GDM1 (cell line): ENCODE data around the gene SRRD.
"Not testable (repeated sequence)": the region's sequence is repeated elsewhere in the genome, so short reads cannot be mapped to it uniquely, and the experiment has no call there.

ENCODE experiments used
- DNase-seq: peaks from one replicate; lab custom pipeline; 2025; lab: John Stamatoyannopoulos, UW

Gene SRRD, protein sequence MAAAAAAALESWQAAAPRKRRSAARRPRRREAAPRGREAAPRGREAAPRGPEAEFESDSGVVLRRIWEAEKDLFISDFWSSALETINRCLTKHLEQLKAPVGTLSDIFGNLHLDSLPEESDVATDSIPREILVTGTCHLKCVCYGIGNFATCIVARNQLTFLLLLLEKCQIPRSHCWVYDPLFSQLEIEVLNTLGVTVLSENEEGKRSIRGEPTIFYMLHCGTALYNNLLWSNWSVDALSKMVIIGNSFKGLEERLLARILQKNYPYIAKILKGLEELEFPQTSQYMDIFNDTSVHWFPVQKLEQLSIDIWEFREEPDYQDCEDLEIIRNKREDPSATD

DNA sequence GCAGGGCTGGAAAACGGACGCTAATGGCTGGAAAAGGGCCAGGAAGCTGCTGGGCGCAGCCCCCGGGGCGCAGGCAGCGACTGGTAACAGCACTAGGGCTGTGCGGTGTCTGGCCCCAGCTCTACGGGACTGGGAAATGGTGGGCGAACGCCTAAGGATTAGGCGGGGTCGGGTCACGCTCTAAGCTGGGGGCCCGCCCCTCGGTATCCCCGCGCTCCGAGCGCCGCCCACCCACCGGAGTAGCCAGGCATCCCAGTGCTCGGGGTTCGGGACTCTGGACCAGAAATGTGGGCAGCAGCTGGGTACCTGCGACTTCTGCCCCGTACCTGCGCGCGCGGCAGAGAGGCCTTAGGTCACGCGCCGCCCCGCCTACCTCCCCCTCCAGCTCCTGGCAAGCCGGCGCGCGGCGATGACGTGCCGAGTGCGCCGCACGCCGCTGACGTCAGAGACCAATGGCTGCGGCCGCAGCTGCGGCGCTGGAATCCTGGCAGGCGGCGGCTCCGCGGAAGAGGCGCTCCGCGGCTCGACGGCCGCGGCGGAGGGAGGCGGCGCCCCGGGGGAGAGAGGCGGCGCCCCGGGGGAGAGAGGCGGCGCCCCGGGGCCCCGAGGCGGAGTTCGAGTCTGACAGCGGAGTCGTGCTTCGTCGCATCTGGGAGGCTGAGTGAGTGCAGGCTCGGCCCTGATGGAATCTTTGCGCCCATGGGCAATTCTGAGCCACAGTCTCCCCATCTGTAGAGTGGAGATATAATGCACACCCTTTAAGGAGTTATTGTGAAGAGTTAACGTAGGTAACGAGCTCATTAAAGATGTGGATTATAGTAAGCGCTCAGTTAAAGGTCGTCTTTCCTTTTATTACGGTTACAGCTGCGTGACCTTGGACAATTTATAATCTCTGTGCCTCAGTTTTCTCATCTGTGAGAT is at the start of gene SRRD, which contains the start of gene HPS4:
TSS of gene SRRD (plus strand) at position 439 of the 921 bp plus-strand sequence. CDS start at position 453, 14 bp downstream.
TSS of gene HPS4 (minus strand) at position 345 of the 921 bp plus-strand sequence. CDS start 2,021 bp downstream, outside the sequence.
- DNase-seq, result peak; percentile 87

DNA sequence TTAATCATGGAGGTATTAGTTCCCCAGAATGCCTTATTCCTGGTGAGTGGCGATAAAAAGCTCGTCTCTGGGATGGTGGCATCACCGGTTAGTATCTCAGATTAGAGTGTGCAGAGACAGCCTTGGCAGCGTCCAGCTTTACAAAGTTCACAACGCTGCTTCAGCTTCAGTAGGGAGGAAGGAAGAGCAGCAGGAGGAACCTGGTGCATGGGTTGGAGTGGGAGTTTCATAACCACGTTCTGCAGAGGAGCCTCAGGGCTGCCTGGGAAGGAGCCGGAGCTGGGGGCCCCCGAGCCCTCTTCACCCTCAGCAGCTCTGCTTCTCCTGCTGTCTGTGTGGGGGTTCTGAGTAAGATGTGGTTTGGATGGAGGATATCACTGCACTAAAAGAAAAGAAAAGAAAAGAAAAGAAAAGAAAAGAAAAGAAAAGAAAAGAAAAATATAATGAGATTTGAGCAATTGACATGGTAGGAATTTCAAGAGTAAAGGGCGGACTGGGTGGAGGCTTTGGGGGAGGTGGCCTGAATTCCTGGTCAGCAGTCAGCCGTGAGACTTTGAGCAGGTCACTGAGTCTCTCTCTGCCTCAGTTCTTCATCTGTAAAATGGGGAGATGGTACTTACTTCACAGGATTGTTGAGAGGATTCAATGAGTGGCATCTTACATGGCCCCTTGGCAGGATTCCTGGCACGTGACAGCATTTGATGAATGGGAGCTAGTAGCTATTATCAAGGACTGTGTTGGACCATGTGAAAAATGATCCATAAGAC is 48.2 kb upstream of the SRRD start:
- no peak for DNase-seq

DNA sequence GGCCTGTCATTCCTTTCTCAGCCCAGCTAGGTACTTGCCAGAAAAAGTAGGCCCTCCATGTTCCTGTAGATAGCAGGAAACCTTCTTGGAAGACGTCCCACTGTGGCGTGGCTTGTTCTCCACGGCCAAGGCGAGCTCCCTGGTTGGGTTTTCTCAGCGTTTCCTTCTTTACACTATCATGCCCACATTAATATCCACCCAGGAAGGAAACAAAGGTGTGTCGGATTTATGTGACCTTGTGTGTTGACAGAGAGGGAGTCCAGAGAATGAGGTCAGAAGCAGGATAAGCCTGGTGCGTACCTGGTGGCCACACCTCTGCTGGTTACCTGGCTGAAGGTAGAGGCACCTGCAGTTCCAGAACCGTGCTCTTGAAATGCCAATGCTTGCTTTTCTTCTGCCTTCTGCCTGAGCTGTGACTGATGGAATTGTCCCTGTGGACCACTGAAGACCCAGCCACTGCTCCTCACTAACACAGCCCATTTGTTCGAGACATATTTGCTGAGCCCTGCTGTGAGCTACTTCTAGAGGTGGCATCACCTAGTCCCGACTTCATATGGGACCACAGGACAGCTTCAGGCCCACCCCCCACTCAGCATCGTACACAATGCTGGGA is 46.7 kb upstream of the SRRD start:
- DNase-seq, result no peak

DNA sequence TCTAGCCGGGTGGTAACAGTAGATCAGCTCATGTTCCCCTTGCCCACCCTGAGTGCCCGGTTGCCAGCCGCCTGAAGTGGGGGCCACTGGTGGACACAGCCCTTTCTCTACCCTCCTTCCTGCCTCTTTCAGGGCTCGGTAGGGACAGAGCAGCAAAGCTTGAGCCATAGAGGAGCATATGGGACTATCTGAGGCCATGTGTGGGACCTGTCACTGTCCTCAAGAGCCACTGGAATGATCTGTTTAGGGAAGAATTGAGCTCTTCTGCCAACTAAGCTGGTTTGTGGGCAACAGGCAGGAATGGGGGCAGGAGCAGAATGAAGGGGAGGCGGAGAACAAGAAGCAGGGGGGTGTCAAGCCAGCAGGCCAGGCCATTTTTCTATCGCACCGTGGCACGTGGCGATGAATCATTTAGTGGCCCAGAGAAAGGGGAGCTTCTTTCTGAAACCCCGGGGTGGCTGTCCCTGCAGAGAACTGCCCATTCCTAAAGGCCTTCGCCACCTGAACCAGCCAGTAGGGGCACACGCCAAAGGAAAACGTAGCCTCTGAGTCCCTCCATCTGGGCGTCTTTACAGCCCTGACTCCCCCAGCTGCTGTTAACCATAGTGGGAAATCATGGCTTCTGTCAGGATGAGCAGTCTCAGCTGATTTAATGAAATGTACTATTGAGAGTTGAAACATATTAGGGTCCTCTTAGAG is 45.8 kb upstream of the SRRD start:
- DNase-seq, result no peak

DNA sequence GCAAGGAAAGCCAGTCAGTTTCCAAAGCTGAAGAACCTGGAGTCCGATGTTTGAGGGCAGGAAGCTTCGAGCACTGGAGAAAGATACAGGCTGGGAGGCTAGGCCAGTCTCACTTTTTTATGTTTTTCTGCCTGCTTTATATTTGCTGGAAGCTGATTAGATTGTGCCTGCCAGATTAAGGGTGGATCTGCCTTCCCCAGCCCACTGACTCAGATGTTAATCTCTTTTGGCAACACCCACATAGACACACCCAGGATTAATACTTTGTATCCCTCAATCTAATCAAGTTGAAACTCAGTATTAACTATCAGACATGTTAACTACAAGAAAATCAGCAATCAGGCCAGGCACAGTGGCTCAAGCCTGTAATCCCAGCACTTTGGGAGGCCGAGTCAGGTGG is 44.9 kb upstream of the SRRD start:
- not testable (repeated sequence) for DNase-seq

DNA sequence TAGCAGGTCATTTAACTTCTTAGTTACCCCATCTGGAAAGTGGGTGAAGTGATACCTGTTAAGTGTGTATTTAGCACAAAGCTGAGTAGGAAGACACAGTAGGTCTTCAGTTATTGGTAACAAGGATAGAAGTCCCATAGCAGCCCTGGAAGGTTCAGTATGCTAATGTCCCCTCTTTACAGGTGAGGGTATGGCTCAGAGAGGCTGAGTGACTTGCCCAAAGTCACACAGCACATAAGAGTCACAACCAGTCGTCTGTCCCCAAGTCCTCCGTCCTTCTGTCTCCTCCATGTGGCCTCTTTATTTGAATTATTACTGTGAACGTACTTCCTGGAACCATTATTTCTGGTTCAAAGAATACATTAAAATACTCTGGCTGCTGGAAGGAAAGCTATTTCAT is 44.1 kb upstream of the SRRD start:
- no peak for DNase-seq

DNA sequence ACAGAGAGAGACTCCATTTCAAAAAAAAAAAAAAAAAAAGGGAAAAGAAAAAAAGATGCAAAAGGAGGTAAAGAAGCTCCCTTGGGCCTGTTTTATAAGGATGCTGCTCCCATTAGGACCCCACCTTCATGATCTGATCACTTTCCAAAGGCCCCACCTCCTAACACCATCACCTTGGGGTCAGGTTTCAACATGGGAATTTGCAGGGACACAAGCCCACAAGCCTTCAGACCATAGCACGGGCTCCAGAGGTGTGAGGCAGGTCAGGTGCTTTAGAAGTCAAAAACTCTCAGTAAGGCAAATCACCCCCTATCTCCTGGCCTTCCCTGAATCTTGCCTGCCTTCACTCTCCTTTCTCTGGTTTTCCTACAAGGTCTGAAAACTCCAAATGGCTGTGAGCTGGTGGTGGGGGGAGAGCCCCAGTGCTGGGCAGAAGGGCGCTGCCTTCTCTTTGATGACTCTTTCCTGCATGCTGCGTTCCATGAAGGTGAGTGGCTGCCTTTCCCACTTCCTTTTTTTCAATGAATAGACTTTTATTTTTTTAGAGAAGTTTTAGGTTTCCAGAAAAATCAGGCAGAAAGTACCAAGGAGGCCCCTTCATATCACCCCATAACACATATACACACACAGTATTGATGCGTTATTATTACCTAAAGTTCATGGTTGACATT is 41.5 kb upstream of the SRRD start:
- no peak for DNase-seq

DNA sequence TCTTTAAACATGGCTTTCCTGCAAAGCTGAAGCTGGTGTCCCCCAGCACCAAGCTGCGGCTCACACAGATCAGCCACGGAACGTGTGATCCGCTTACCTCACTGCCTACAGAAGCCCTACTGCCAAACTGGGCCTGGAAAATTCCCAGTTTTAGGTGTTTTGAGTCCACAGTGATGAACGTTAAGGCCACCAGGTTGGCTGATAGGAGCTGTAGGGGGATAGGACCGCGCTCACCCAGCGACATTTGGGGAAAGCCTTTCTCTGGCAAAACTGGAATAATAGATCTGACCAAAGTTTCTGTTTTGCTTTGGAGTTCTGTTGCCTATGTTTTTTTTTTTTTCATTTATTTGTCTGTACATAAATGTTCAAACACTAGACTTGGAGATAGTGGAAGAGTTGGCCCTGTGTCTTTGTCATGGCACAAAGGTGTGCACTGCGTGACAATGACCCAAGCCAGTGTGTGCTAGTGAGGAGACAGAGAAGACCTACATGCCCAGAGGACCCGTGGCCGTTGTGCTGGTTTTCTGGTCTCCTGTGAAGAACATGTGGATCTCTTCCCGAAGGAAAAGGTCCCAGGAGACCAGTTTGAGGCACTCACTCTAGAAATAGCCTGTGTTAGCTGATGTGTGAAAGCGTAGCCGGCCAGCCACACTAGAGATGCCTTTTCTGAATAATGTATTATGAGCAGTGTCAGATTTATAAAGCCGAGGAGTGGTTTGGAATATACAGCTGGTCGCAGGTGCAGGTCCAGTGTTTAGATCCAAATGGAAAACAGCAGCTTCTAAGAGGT is 39.6 kb upstream of the SRRD start:
- DNase-seq, result no peak

DNA sequence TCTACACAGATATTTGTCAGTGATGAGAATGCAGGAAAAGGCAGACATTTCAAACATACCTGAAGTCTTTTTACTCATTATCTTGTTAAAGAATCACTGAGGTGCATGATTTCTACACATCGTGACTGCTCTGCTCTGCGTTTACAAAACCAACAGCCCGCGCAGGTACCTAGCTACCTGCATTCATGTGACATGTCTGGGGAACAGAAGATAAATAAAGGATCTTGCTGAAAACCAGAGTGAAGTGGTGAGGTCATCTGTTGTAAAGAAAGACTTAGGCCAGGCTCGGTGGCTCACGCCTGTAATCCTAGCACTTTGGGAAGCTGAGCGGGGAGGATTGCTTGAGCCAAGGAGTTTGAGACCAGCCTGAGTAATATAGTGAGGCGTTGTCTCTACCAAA is 38.9 kb upstream of the SRRD start:
- no peak for DNase-seq

DNA sequence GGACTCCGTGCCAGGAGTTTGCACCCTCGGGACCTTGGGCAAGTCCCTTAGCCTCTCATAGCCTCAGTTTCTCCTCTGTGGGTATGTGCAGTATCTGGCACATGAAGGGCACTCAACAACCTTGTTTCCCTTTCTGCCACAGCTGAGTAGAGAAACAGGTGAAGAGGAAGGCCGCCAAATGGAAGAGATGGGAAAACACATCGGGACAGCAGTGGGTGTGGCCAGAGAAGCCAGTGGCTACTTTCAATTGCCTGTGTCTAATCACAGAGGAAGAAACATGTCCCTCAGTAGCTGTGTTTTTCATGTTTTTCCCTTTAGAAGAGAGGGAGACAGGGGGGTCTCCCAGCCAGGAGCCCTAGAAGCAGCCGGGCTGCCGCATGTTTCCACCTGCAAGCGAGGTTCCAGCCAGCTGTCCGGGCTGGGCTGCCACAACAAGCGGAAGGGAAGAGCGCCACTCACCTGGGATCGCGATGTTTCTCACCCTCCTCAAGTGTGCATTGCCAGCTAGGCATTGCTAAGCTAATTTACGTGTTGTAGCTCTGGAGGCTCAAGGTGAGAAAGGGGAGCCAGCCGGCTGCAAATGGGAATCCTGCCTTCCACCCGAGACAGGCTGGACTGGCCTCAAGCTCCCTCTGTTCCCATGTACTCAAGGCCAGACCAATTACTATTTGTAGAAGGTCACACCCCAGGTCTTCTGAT is 38.0 kb upstream of the SRRD start:
- no peak for DNase-seq

DNA sequence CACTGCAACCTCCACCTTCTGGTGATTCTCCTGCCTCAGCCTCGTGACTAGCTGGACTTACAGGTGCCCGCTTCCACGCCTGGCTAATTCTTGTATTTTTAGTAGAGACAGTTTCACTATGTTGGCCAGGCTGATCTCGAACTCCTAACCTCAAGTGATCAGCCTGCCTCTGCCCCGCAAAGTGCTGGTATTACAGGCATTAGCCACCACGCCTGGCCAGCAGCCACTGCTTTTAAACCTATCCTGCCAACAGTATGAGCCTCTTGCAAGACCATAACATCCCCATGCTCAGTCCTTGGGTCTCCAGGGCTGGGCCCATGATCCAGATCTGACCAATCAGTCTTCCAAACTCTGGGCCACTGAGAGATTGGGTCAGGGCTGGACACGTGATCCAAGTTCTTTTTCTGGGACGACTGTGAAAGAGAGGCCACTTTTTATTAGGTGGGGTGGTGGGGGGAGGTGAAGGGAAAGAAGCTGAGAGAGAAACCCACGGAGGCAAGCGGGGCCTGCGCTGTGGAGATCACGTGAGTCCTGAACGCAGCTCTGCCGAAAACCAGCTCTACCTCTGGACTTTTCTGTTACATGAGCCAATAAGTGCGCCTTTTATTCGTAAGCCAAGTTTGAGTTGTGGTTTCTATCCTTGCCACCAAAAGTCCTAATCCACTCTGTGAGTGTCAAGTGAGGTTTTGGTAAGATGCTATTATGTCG is 36.7 kb upstream of the SRRD start:
- DNase-seq, result no peak

DNA sequence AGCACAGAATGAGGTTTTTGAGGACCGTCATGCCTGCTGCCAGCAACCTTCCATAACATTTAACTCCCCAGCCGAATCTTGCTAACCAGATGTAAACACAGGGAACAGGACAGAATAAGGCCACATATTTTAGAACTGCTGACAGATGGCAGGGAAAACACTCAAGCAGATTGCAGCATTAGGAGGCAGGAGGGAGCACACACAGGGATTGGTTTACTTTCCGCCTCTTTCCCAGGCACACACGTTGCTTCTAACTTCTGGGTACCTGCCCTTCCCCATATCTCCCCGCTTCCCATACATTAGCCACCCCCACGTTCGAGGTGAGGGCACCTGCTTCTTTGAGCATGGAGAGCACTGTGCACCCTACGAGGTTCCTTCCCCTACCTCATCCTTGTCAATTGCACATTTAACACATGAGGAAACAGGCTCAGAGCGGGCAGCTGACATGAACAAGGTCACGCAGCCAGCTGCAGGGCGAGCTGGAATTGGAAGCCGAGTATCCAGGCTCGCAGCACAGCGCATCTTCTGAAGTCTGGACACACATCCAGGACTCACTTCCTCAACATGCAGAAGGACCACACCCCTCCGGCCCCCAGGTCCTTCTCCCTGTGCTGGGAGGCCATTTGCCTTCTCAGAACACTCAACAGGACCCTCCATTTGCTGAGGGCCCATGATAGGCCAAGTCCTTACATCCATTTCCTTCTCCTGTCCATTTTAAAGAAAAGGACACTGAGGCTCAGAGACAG is 35.9 kb upstream of the SRRD start:
- no peak for DNase-seq

DNA sequence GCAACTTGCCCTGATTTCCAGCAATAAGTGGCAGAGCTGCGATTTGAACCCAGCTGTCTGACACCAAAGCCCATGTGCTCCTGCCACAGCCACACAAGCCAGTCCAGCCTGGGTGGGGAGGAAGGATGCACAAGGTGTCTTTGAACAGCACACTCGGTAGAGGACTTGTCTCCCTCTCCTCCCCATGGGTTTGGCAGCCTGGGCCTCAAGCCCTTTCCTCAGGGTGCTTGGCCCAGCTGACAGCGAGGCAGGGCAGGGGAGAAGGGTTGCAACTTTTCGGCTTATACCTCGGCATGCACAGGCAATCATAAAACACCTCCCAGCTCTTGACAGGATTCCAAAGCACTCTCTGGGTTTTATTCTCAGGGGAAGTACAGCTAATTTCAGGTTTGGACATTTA is 35.3 kb upstream of the SRRD start:
- no peak for DNase-seq

DNA sequence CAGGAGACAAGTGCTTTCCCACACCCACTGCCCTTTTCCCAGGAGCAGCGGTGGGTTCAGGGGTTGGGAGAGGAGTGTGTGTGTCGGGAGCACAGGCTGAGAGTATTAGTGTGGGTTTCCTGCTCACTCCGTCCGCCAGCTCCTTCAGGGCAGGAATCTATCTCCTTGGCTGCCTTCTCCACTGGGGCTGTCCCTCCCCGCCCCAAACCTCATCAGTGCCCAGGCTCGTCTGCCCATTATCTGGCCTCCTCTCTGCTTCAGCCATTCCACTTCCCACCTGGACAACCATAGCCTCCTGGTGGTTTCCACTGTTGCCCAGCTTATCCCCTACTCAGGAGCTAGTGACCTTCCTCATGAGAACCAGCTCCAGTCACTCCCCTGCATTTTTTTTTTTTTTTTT is 34.7 kb upstream of the SRRD start:
- DNase-seq, result no peak

DNA sequence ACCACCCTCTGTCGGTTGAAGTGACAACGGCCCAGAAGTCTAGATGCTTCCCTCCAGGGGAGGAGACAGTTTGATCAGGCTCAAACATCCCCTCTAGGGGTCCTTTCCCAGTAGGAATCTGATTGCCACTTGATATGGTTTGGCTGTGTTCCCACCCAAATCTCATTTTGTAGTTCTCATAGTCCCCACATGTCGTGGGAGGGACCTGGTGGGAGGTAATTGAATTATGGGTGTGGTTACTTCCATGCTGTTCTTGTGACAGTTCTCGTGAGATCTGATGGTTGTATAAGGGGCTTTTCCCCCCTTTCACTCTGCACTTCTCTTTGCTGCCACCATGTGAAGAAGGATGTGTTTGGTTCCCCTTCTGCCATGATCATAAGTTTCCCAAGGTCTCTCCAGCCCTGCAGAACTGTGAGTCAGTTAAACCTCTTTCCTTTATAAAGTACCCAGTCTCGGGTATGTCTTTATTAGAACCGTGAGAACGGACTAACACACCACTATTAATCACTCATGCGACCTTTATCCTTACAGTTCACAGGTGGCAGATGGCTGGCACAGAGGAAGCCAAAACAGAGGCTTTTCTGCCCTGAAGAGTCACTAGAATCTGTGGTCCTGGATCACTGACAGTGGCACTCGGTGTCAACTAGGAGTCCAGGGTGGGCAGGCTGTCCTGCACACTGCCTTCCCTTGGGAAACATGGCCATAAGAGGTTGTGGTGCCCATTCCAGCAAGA is 33.1 kb upstream of the SRRD start:
- DNase-seq, result no peak

DNA sequence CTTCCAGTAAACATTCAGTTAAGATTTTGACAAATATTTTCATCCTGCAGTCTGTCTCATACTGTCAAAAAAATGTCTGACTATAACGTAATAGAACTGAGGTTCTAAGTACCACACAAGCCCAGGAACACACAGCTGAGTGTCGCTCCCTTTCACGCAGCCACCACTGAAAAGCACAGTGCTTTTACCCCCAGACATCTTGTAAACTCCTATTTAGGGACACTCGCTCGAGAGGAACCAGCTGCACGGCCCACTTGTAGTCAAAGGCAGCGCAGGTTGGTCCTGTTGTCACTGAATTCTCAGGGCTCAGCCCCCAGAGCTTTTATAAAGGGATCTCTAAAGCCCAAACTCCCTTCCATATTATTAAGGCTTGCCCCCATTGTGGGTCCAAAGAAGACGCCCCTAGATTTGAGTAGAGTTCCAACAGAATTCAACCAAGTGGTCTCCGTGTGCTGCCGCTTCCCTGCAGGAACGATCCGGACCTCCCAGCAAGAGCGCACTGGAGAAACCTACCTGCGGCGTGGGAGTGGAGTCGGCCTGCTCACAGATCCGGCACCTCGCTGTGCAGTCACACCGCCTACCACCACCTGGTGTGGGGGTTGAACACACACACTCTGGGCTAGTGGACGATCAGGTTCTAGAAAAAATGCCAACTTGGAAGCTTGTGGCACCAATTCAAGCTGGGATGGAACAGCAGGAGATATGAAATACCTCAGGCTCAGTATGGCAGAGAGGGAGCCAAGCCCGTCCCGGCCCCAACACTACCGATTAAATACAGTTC is 31.3 kb upstream of the SRRD start:
- no peak for DNase-seq
